GM19372 (cell line): Measurements from ENCODE around the gene HBD.

Source experiments
- ATAC-seq: cut with Tn5 transposase; IDR thresholded peaks from one replicate; pipeline ENCODE4 v1.9.1; 2021; ENCODE audit warnings: mild to moderate bottlenecking, low read depth, moderate library complexity; ENCODE audit not compliant: unreplicated experiment

HBD gene

GRCh38 chr11:5196731-5197130, 37.6 kb downstream of the HBD start:
- no peak for ATAC-seq

GRCh38 chr11:5196067-5196466, 38.2 kb downstream of the HBD start:
- no peak for ATAC-seq

GRCh38 chr11:5192738-5193137, 41.5 kb downstream of the HBD start:
- no peak for ATAC-seq

- no peak for ATAC-seq
Observed at GRCh38 chr11:5188201-5188600, 46.1 kb downstream of the HBD start.
